GM12874 (cell line): ENCODE results near the gene SLC6A11.

Source experiments
- CTCF ChIP-seq: IDR thresholded peaks from 2 replicates; pipeline ENCODE4 v1.5.1; 2011; ENCODE audit warnings: low read depth, mild to moderate bottlenecking, control low read depth, low read length, moderate library complexity; ENCODE audit not compliant: insufficient read depth

SLC6A11 gene

GRCh38 chr3:10792208-10792607, 23.8 kb upstream of the SLC6A11 start:
- no peak for TF ChIP-seq CTCF

DNA sequence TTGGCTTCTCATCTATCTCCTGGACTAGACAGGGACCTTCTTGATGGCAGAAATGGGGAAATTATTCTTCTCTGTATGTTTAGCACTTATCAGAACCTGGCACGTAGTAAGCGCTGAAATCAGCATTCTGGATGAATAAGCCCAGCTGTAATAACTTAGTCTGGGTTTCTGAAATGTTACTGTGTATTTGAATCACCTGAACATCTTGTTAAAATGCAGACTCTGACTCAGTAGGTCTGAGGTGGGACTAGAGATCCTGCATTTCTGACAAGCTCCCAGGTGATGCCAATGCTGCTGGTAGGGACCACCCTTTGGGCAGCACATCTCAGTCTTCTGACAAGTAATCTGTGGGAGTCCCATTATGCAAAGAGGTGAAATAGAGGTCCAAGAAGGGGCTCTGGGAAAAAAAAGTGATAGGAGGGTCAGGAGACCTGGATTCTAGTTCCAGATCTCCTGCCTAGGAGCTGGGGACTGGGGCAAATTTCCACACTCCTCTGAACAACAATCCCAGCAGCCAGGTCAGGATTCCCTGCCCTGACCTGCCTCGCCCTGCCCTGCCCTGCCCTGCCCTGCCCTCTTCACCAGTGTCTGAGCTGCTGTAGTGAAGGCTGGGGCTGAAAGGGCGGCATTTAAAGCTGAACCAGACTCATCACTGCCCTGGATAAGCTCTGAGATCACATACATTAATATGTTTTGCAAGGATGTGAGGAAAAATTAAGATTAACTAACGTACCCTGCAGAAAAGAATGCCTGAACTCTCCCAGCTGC, 17.2 kb upstream of the SLC6A11 start:
- no peak for TF ChIP-seq CTCF

DNA sequence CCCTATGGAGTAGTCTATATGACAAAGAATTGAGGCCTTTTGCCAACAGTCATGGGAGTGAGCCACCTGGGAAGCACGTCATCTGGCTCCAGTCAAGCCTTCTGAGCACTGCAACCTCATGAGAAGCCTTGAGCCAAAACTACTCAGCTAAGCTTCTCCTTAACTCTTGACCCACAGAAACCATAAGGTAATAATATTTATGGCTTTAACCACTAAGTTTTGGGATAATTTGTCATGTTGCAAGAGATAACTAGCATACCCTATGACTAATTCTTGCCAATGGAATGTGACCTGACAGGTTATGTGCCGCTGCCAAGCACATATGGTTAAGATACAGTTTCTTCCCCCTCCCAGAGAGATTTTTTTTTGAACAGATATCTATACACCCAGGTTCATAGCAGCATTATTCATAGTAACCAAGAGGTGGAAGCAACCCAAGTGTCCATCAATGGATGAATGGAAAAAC, 11.8 kb upstream of the SLC6A11 start:
- TF ChIP-seq CTCF = no peak

DNA sequence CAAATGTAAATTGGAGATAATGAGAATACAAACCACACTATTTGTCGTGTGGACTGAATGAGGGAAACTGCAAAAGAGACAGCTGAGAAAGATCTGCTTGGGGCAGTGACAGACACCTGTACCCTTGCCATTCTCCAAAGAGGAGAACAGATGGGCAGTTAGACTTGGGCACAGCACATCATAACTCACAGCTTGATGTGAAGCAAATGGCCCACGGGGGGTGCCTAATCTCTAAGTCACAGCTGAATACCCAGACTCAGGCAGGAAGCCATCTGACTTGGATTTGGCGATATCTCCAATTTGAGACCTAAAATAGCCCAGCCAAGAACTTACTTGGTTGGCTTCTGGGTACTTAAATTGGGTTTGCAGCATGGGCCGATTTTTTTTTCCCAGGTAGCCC, 10.0 kb upstream of the SLC6A11 start:
- TF ChIP-seq CTCF = no peak

DNA sequence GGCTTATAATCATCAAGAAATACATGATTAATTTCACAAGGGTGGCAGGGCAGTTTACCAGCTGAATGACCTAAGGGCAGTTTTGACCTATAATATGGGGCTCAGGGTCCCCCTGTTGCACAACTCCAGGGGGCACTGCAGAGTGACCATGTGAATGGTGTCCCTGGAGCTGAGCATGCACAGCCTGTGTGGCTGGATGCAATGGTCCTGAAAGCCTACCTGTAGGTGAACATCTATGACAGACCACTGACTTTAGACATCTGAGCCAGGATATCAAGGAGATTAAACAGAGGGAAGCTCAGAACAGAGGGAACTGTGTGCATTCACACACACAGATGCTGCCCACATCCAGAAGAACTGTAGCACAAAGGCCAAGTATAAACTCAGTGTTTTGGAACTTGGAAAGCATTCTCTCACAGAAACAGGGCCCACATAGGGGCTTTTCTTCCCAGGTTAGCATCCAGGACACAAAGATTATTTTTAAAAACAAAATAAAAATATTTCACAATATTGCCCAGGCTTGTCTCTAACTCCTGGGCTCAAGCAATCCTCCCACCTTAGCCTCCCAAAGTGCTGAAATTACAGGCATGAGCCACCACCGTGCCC, 7.8 kb upstream of the SLC6A11 start:
- TF ChIP-seq CTCF = no peak

- no peak for TF ChIP-seq CTCF
These were observed 7.1 kb upstream of the SLC6A11 start for GRCh38 chr3:10808974-10809373.

DNA sequence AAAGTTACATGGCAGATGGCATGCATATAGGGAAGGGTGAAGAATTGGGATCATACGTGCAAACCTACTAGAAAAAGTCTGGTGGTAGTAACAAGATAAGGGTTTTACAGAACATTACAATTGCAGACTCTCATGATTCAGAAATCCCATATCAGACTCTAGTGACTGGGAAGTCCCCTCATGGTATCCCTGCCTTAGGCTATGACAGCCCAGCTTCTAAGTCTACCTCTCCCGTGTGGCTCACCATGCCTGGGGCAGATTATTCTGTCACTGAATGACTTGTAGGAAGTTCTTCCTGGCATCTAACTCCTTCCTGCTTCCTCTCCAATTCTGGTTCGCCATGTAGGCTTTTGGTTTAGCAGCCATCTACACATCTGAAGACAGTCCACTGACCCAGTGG, 5.7 kb upstream of the SLC6A11 start:
- no peak for TF ChIP-seq CTCF
